GM12864 (cell line): ENCODE data around the gene ZNF808.
"Not testable (repeated sequence)": the region's sequence is repeated elsewhere in the genome, so short reads cannot be mapped to it uniquely, and the experiment has no call there.

Source experiments
- DNase-seq: peaks from one replicate; pipeline ENCODE4 v3.0.0-alpha.2; 2011; ENCODE audit warnings: low read depth
- H3K4me3 ChIP-seq: 2 replicates; pipeline ENCODE4 v1.5.1; 2011; ENCODE audit warnings: mild to moderate bottlenecking, low read depth, low read length, control low read depth
- CTCF ChIP-seq: IDR thresholded peaks from 2 replicates; pipeline ENCODE4 v1.5.1; 2011; ENCODE audit warnings: low read depth, mild to moderate bottlenecking, moderate library complexity, low read length, control low read depth, inconsistent platforms; ENCODE audit errors: missing control alignments

Gene ZNF808

GRCh38 chr19:52567921-52568320 lies 40.5 kb downstream of the ZNF808 start:
- TF ChIP-seq CTCF: no peak

GRCh38 chr19:52569638-52569999 lies 42.2 kb downstream of the ZNF808 start:
- DNase-seq: not testable (repeated sequence)
- peak overlapping the region; percentile 76 for H3K4me3 ChIP-seq

More at GRCh38 chr19:52567921-52568320, 40.5 kb downstream of the ZNF808 start:
- no peak for DNase-seq
- no peak overlapping the region for H3K4me3 ChIP-seq

GRCh38 chr19:52570000-52570861 lies 42.8 kb downstream of the ZNF808 start, which contains the start of gene ZNF701:
Gene ZNF701 (plus strand): TSS chr19:52570287. CDS start chr19:52574148, 3,861 bp downstream.
- peak; percentile 22 for TF ChIP-seq CTCF
- H3K4me3 ChIP-seq: peak within 1 kb of the TSS; percentile 76
- DNase-seq: peak; percentile 64

GRCh38 chr19:52584736-52585440 lies 57.4 kb downstream of the ZNF808 start:
- TF ChIP-seq CTCF: no peak
- DNase-seq: no peak
- H3K4me3 ChIP-seq: no peak overlapping the region

- no peak for DNase-seq
- TF ChIP-seq CTCF: no peak
- no peak overlapping the region for H3K4me3 ChIP-seq
These were observed 58.1 kb downstream of the ZNF808 start for GRCh38 chr19:52585604-52586003.

GRCh38 chr19:52590728-52591127 lies 63.3 kb downstream of the ZNF808 start:
- no peak for DNase-seq
- H3K4me3 ChIP-seq: no peak overlapping the region
- no peak for TF ChIP-seq CTCF

- H3K4me3 ChIP-seq: no peak overlapping the region
- peak; percentile 6 for TF ChIP-seq CTCF
- no peak for DNase-seq
These were observed 64.8 kb downstream of the ZNF808 start for GRCh38 chr19:52592301-52592700.

GRCh38 chr19:52593441-52593840 lies 66.0 kb downstream of the ZNF808 start:
- DNase-seq: not testable (repeated sequence)

More at GRCh38 chr19:52593441-52593840, 66.0 kb downstream of the ZNF808 start:
- not testable (repeated sequence) for H3K4me3 ChIP-seq
